SK-N-SH (cell line): Measurements from ENCODE around the gene PUSL1. TPM values are rescaled to one million over a fixed set of nuclear protein-coding genes. Genes with fewer than 3 reads are reported as not detected.

Source experiments
- CTCF ChIA-PET: fragments of 300-600, 350-600 bp; formaldehyde crosslinking; extraction: SDS; loops from one replicate; lab custom pipeline; 2021; lab: Yijun Ruan, JAX
- POLR2A ChIA-PET: fragments of 350-600 bp; sonication (Branson Sonifier 250); formaldehyde crosslinking; extraction: SDS; loops from one replicate; lab custom pipeline; 2020; ENCODE audit warnings: antibody characterized with exemption, inconsistent platforms; lab: Yijun Ruan, JAX
- DNase-seq: peaks from one replicate; pipeline ENCODE4 v3.0.0; 2012
- H2AFZ ChIP-seq: fragments of 200-600 bp; sonication (generic); 2 replicates; pipeline ENCODE4 v1.8.1; 2016; ENCODE audit warnings: antibody characterized with exemption, mild to moderate bottlenecking, low read depth
- H3F3A ChIP-seq: fragments of 200-600 bp; sonication (generic); replicated peaks from 2 replicates; pipeline ENCODE3; 2016; ENCODE audit warnings: antibody characterized with exemption, mild to moderate bottlenecking; ENCODE audit not compliant: insufficient read depth
- H3K27ac ChIP-seq, 2 experiments: fragments of 200-500 bp in 1 of 2; fragments of 200-600 bp in 1 of 2; sonication (Bioruptor generic) in 1 of 2; sonication (generic), shearing (Covaris generic) in 1 of 2; 2 replicates each; pipeline versions ENCODE4 v1.5.1 to v1.6.1; 2014 to 2016; ENCODE audit warnings: low read depth in 2 of 2, inconsistent platforms in 1 of 2, low read length in 1 of 2, mild to moderate bottlenecking in 1 of 2, mixed read lengths in 1 of 2
- H3K27me3 ChIP-seq: fragments of 200-600 bp; sonication (generic), shearing (Covaris generic); 2 replicates; pipeline ENCODE4 v1.6.1; 2016; ENCODE audit warnings: mixed run types; ENCODE audit not compliant: insufficient read depth
- H3K36me3 ChIP-seq, 2 experiments: fragments of 200-500 bp in 1 of 2; fragments of 200-600 bp in 1 of 2; sonication (Bioruptor generic) in 1 of 2; sonication (generic) in 1 of 2; replicated peaks in 1 of 2; 2 replicates each; pipeline versions ENCODE3 to v1.5.1; 2014 to 2016; ENCODE audit warnings: low read length in 1 of 2, mild to moderate bottlenecking in 1 of 2; ENCODE audit not compliant: insufficient read depth in 2 of 2, control insufficient read depth in 1 of 2
- H3K4me1 ChIP-seq, 2 experiments: fragments of 200-500 bp in 1 of 2; fragments of 200-600 bp in 1 of 2; sonication (Bioruptor generic) in 1 of 2; sonication (generic), shearing (Covaris generic) in 1 of 2; 2 replicates each; pipeline versions ENCODE4 v1.5.1 to v1.6.1; 2014 to 2016; ENCODE audit warnings: low read depth in 1 of 2, low read length in 1 of 2, mixed run types in 1 of 2; ENCODE audit not compliant: insufficient read depth in 2 of 2, control insufficient read depth in 1 of 2
- H3K4me2 ChIP-seq: fragments of 200-600 bp; sonication (generic), shearing (Covaris generic); 2 replicates; pipeline ENCODE4 v1.6.1; 2017; ENCODE audit warnings: mixed run types
- H3K4me3 ChIP-seq, 2 experiments: fragments of 200-500 bp in 1 of 2; fragments of 200-600 bp in 1 of 2; sonication (Bioruptor generic) in 1 of 2; sonication (generic), shearing (Covaris generic) in 1 of 2; 2 replicates each; pipeline versions ENCODE4 v1.5.1 to v1.8.1; 2014 to 2016; ENCODE audit warnings: low read depth in 2 of 2, inconsistent platforms in 1 of 2, low read length in 1 of 2, mild to moderate bottlenecking in 1 of 2, mixed read lengths in 1 of 2, moderate library complexity in 1 of 2
- H3K79me2 ChIP-seq: fragments of 200-600 bp; sonication (generic); 2 replicates; pipeline ENCODE4 v1.8.1; 2017; ENCODE audit warnings: mild to moderate bottlenecking; ENCODE audit not compliant: insufficient read depth
- H3K9ac ChIP-seq: fragments of 200-600 bp; sonication (generic); 2 replicates; pipeline ENCODE4 v1.6.1; 2017; ENCODE audit warnings: mixed run types
- H3K9me2 ChIP-seq: fragments of 200-600 bp; sonication (generic); 2 replicates; pipeline ENCODE4 v1.6.1; 2017; ENCODE audit warnings: mixed run types
- H3K9me3 ChIP-seq: fragments of 200-600 bp; sonication (generic); 2 replicates; pipeline ENCODE4 v1.6.1; 2017; ENCODE audit warnings: mixed run types, mild to moderate bottlenecking, moderate library complexity
- H4K20me1 ChIP-seq: fragments of 200-600 bp; sonication (generic); 2 replicates; pipeline ENCODE4 v1.6.1; 2017; ENCODE audit warnings: mild to moderate bottlenecking, mixed run types; ENCODE audit not compliant: insufficient read depth
- CHD2 ChIP-seq: fragments of 150-350 bp; IDR thresholded peaks from 2 replicates; pipeline ENCODE4 v1.6.1; 2018; ENCODE audit warnings: low read length; ENCODE audit not compliant: partially characterized antibody
- EP300 ChIP-seq, 2 experiments: IDR thresholded peaks; 2 replicates each; pipeline versions ENCODE4 v1.4.0 to v1.6.1; 2012; ENCODE audit warnings: borderline replicate concordance in 1 of 2, low read depth in 1 of 2, low read length in 1 of 2
- FOSL2 ChIP-seq: IDR thresholded peaks from 2 replicates; pipeline ENCODE4 v1.4.0; 2012; ENCODE audit warnings: low read depth, mild to moderate bottlenecking, moderate library complexity, borderline replicate concordance
- FOXM1 ChIP-seq: IDR thresholded peaks from 2 replicates; pipeline ENCODE4 v1.4.0; 2012; ENCODE audit warnings: low read depth, mild to moderate bottlenecking
- JUND ChIP-seq: IDR thresholded peaks from 2 replicates; pipeline ENCODE4 v1.4.0; 2012
- MEF2A ChIP-seq: IDR thresholded peaks from 2 replicates; pipeline ENCODE4 v1.4.0; 2012; ENCODE audit warnings: low read depth, borderline replicate concordance
- MXI1 ChIP-seq: IDR thresholded peaks from 2 replicates; pipeline ENCODE4 v1.6.1; 2012; ENCODE audit warnings: mild to moderate bottlenecking, low read depth, low read length, improper control_type of control experiment
- NFIC ChIP-seq: IDR thresholded peaks from 2 replicates; pipeline ENCODE4 v1.4.0; 2012; ENCODE audit warnings: borderline replicate concordance
- NRF1 ChIP-seq: IDR thresholded peaks from 2 replicates; pipeline ENCODE4 v1.6.1; 2012; ENCODE audit warnings: low read depth, mild to moderate bottlenecking, low read length
- POLR2AphosphoS5 ChIP-seq: IDR thresholded peaks from 2 replicates; pipeline ENCODE4 v1.6.1; 2012; ENCODE audit warnings: low read depth, low read length
- RAD21 ChIP-seq: IDR thresholded peaks from 2 replicates; pipeline ENCODE4 v1.6.1; 2012; ENCODE audit warnings: mild to moderate bottlenecking, low read length
- RCOR1 ChIP-seq: fragments of 150-350 bp; IDR thresholded peaks from 2 replicates; pipeline ENCODE4 v1.6.1; 2017; ENCODE audit warnings: antibody characterized with exemption, low read length
- RXRA ChIP-seq: IDR thresholded peaks from 2 replicates; pipeline ENCODE4 v1.4.0; 2012; ENCODE audit warnings: low read depth, mild to moderate bottlenecking, borderline replicate concordance
- SMC3 ChIP-seq: IDR thresholded peaks from 2 replicates; pipeline ENCODE4 v1.6.1; 2012; ENCODE audit warnings: low read depth, low read length, improper control_type of control experiment
- TCF12 ChIP-seq: IDR thresholded peaks from 2 replicates; pipeline ENCODE4 v1.4.0; 2012
- TEAD4 ChIP-seq: IDR thresholded peaks from 2 replicates; pipeline ENCODE4 v1.4.0; 2012; ENCODE audit warnings: mild to moderate bottlenecking, borderline replicate concordance; ENCODE audit not compliant: insufficient read depth
- WGBS: methylation state at CpG from one replicate; pipeline ENCODE4 v1.1.6; 2017; ENCODE audit warnings: low lambda C conversion rate; 5-methylcytosine and 5-hydroxymethylcytosine counted together
- polyA plus RNA-seq, 3 experiments: library from polyadenylated mRNA; depleted of rRNA; stranded (reverse); fragments of >200 nt; gene quantifications; 2 replicates each; pipeline ENCODE4 v1.2.3, GENCODE V29; 2012
- TF ChIP-seq, protein P1 (sequence below): fragments of 200-600 bp; sonication (generic); IDR thresholded peaks from 2 replicates; pipeline ENCODE4 v1.6.1; 2017; ENCODE audit warnings: antibody characterized with exemption, mild to moderate bottlenecking, moderate library complexity
- TF ChIP-seq, protein P2 (sequence below): IDR thresholded peaks from 2 replicates; pipeline ENCODE4 v1.4.0; 2012; ENCODE audit warnings: low read depth, borderline replicate concordance
- TF ChIP-seq, protein P3 (sequence below): fragments of 150-350 bp; IDR thresholded peaks from 2 replicates; pipeline ENCODE4 v1.6.1; 2017; ENCODE audit warnings: antibody characterized with exemption, low read length, low read depth, borderline replicate concordance
- TF ChIP-seq, protein P4 (sequence below): IDR thresholded peaks from 2 replicates; pipeline ENCODE4 v1.6.1; 2012; ENCODE audit warnings: mild to moderate bottlenecking, low read depth, low read length, moderate library complexity

PUSL1 gene
- polyA plus RNA-seq, 1 of the 3 experiments (the other 2 are of a cell fraction): 19.0 TPM

DNA sequence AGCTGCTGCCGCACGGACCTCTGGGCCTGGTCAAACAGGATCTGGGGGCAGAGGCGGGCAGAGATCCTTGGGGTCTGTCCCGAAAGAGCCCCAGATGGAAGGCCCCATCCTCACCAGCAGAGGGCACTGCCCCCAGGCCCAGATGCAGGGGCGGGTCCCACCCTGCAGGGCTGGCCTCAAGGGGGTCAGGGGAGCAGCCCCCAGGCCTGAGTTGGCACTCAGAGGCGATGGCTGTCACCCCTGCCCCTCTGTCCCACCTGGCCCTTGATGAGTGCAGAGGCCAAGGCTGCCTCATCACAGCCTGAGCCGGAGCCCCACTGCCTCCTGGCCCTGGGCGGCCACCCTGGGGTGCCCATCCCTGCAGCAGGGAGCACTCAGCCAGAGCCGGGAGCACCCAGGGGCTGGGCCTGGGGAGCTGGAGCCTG is 6.4 kb upstream of the PUSL1 start:
- Histone ChIP-seq H3K27me3 (no peaks in the 10 kb centered on the region), H3K9me3 (no peaks in the 10 kb centered on the region), H3K4me3 (no peak overlapping the region), H3K79me2 (peaks cover 28% of the 10 kb centered on the region), H4K20me1 (peaks cover 11% of the 10 kb centered on the region; the same call in 1 of the 2 replicates), H2AFZ (no peak overlapping the region), H3K4me2 (no peak overlapping the region), H3K36me3 (peaks cover 0 to 3% of the 10 kb centered on the region in 2 experiments), H3K9me2 (no peaks in the 10 kb centered on the region), H3K27ac (no peak overlapping the region; a peak in 1 of 4 replicates), H3F3A (no peaks in the 10 kb centered on the region), H3K4me1 (peaks cover 13 to 44% of the 10 kb centered on the region in 2 experiments; a peak in 2 of 4 replicates), H3K9ac (no peak overlapping the region)
- ChIA-PET CTCF (interaction anchor here (1.0 to 3.7 kb wide), 2 partner anchors 11 to 24 kb away, joined by 3 to 44 read pairs; no protein-coding TSS in a partner anchor), POLR2A (no interaction called here)
- WGBS: no CpG with 5 or more reads among the region's 9 CpGs
- TF ChIP-seq EP300 (IDR thresholded peaks at IDR 0.05; ENCODE audit: borderline replicate concordance in 1 of 2, low read depth in 1 of 2, low read length in 1 of 2) (no peak), JUND (no peak), RAD21 (no peak), NFIC (no peak), NRF1 (no peak), SMC3 (no peak), RCOR1 (no peak), TCF12 (no peak)
- TF ChIP-seq, protein P1, sequence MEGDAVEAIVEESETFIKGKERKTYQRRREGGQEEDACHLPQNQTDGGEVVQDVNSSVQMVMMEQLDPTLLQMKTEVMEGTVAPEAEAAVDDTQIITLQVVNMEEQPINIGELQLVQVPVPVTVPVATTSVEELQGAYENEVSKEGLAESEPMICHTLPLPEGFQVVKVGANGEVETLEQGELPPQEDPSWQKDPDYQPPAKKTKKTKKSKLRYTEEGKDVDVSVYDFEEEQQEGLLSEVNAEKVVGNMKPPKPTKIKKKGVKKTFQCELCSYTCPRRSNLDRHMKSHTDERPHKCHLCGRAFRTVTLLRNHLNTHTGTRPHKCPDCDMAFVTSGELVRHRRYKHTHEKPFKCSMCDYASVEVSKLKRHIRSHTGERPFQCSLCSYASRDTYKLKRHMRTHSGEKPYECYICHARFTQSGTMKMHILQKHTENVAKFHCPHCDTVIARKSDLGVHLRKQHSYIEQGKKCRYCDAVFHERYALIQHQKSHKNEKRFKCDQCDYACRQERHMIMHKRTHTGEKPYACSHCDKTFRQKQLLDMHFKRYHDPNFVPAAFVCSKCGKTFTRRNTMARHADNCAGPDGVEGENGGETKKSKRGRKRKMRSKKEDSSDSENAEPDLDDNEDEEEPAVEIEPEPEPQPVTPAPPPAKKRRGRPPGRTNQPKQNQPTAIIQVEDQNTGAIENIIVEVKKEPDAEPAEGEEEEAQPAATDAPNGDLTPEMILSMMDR: peak; percentile 51
- DNase-seq: peak; percentile 63

DNA sequence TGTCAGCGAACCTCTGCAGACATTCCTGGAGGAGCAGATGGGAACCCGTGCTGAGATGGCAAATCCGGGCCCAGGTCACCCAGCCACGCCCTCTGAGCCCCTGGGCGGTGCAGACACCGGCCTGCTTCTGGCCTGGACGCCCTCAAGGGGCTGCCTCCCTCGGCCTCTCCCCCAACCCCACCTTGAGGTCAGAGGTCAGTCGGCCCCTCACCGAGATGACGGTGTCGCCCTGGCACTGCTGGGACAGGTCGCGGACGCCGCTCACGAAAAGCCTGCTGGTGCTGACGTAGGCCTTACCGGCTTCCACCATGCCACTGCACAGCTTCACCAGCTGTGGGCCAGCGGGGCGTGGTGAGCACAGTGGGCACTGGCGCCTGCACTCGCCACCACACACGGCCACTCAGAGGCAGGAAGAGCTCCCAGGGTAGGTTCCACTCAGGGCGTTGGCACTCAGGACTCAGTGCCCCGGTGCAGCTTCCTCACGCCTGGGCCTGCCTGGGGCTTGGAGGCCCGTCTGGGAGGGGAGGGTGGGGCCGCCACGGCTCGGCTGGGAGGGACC is 5.4 kb upstream of the PUSL1 start:
- peaks cover 11% of the 10 kb centered on the region; the same call in 1 of the 2 replicates for H4K20me1 ChIP-seq
- no peak overlapping the region for H2AFZ ChIP-seq
- no peak overlapping the region for H3K9ac ChIP-seq
- peak overlapping the region in 1 of 2 experiments; percentile 97; a peak in 1 of 4 replicates for H3K27ac ChIP-seq
- no peak overlapping the region for H3K4me2 ChIP-seq
- no peaks in the 10 kb centered on the region for H3K27me3 ChIP-seq
- CTCF ChIA-PET: interaction anchor here (1.1 to 3.7 kb wide), 4 partner anchors 8 to 182 kb away, joined by 3 to 44 read pairs (median 4); no protein-coding TSS in a partner anchor
- H3K9me3 ChIP-seq: no peaks in the 10 kb centered on the region
- POLR2A ChIA-PET: interaction anchor here (0.8 kb wide), 1 partner anchor 11 kb away, joined by 4 read pairs; no protein-coding TSS in a partner anchor
- no peaks in the 10 kb centered on the region for H3F3A ChIP-seq
- DNase-seq: no peak
- no peaks in the 10 kb centered on the region for H3K9me2 ChIP-seq
- 98% methylated on average over 7 of the region's 31 CpGs for WGBS
- H3K4me3 ChIP-seq: no peak overlapping the region
- H3K36me3 ChIP-seq: peaks cover 0 to 3% of the 10 kb centered on the region in 2 experiments
- H3K79me2 ChIP-seq: peaks cover 32% of the 10 kb centered on the region
- peaks cover 13 to 45% of the 10 kb centered on the region in 2 experiments; a peak in 2 of 4 replicates for H3K4me1 ChIP-seq
- TF ChIP-seq TCF12 (no peak), NRF1 (no peak), FOSL2 (no peak), MEF2A (no peak), EP300 (IDR thresholded peaks at IDR 0.05; ENCODE audit: borderline replicate concordance in 1 of 2, low read depth in 1 of 2, low read length in 1 of 2) (no peak), TEAD4 (no peak), JUND (no peak), POLR2AphosphoS5 (no peak), RCOR1 (no peak), SMC3 (no peak), FOXM1 (no peak), RXRA (no peak), CHD2 (no peak), MXI1 (no peak)
- TF ChIP-seq, protein P2, sequence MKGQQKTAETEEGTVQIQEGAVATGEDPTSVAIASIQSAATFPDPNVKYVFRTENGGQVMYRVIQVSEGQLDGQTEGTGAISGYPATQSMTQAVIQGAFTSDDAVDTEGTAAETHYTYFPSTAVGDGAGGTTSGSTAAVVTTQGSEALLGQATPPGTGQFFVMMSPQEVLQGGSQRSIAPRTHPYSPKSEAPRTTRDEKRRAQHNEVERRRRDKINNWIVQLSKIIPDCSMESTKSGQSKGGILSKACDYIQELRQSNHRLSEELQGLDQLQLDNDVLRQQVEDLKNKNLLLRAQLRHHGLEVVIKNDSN: no peak
- TF ChIP-seq, protein P3, sequence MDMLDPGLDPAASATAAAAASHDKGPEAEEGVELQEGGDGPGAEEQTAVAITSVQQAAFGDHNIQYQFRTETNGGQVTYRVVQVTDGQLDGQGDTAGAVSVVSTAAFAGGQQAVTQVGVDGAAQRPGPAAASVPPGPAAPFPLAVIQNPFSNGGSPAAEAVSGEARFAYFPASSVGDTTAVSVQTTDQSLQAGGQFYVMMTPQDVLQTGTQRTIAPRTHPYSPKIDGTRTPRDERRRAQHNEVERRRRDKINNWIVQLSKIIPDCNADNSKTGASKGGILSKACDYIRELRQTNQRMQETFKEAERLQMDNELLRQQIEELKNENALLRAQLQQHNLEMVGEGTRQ: no peak
- TF ChIP-seq, protein P4, sequence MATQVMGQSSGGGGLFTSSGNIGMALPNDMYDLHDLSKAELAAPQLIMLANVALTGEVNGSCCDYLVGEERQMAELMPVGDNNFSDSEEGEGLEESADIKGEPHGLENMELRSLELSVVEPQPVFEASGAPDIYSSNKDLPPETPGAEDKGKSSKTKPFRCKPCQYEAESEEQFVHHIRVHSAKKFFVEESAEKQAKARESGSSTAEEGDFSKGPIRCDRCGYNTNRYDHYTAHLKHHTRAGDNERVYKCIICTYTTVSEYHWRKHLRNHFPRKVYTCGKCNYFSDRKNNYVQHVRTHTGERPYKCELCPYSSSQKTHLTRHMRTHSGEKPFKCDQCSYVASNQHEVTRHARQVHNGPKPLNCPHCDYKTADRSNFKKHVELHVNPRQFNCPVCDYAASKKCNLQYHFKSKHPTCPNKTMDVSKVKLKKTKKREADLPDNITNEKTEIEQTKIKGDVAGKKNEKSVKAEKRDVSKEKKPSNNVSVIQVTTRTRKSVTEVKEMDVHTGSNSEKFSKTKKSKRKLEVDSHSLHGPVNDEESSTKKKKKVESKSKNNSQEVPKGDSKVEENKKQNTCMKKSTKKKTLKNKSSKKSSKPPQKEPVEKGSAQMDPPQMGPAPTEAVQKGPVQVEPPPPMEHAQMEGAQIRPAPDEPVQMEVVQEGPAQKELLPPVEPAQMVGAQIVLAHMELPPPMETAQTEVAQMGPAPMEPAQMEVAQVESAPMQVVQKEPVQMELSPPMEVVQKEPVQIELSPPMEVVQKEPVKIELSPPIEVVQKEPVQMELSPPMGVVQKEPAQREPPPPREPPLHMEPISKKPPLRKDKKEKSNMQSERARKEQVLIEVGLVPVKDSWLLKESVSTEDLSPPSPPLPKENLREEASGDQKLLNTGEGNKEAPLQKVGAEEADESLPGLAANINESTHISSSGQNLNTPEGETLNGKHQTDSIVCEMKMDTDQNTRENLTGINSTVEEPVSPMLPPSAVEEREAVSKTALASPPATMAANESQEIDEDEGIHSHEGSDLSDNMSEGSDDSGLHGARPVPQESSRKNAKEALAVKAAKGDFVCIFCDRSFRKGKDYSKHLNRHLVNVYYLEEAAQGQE: no peak
